B cell (primary cell): ENCODE measurements around the gene JKAMP. TPM values are rescaled to one million over a fixed set of nuclear protein-coding genes. Genes with fewer than 3 reads are reported as not detected.

Experiments
- ATAC-seq: fragments of 200-7000 bp; cut with Tn5 transposase; one replicate; pipeline ENCODE4 v1.10.0; 2021; ENCODE audit warnings: low read depth, mild to moderate bottlenecking, moderate number of reproducible peaks, moderate library complexity
- CTCF ChIA-PET: fragments of 350-600 bp; sonication (Branson Sonifier 250); formaldehyde crosslinking; loops from one replicate; lab custom pipeline; 2021; ENCODE audit warnings: antibody characterized with exemption, inconsistent platforms; lab: Charles Lee
- POLR2A ChIA-PET: fragments of 350-600 bp; sonication (Branson Sonifier 250); formaldehyde crosslinking; loops from one replicate; lab custom pipeline; 2021; ENCODE audit warnings: antibody characterized with exemption; lab: Charles Lee
- DNase-seq: peaks from one replicate; pipeline ENCODE4 v3.0.0; 2013
- H2AFZ ChIP-seq: 2 replicates; pipeline ENCODE4 v1.6.1; 2012; ENCODE audit warnings: mild to moderate bottlenecking, low read depth, low read length; ENCODE audit not compliant: insufficient read depth, poor library complexity, severe bottlenecking
- H3K27ac ChIP-seq, 2 donors: 1 replicate in 1 of 2; 2 replicates in 1 of 2; pipeline ENCODE4 v1.5.1; 2012 to 2013; ENCODE audit warnings: low read length in 2 of 2, mild to moderate bottlenecking in 2 of 2, moderate library complexity in 1 of 2
- H3K27me3 ChIP-seq, 4 experiments: fragments of 200-600 bp in 1 of 4; sonication (generic) in 1 of 4; replicated peaks in 1 of 4; 1 replicate in 2 of 4; 2 replicates in 2 of 4; pipeline versions ENCODE4 v1.6.1 to v1.7.0; 2013 to 2016; ENCODE audit warnings: low read length in 3 of 4, mild to moderate bottlenecking in 2 of 4, mixed read lengths in 1 of 4, moderate library complexity in 1 of 4; ENCODE audit not compliant: insufficient read depth in 4 of 4, control insufficient read depth in 3 of 4; ENCODE audit errors: control extremely low read depth in 1 of 4
- H3K36me3 ChIP-seq, 2 experiments: replicated peaks in 1 of 2; 1 replicate in 1 of 2; 2 replicates in 1 of 2; pipeline versions ENCODE4 v1.6.1 to v1.7.1; 2013; ENCODE audit warnings: low read length in 1 of 2; ENCODE audit not compliant: insufficient read depth in 2 of 2, control insufficient read depth in 1 of 2; ENCODE audit errors: control extremely low read depth in 1 of 2, extremely low read depth in 1 of 2
- H3K4me1 ChIP-seq, 2 donors: fragments of 200-600 bp in 1 of 2; sonication (generic) in 1 of 2; 1 replicate in 1 of 2; 2 replicates in 1 of 2; pipeline versions ENCODE4 v1.5.1 to v1.6.1; 2013 to 2017; ENCODE audit warnings: low read length in 2 of 2; ENCODE audit not compliant: control insufficient read depth in 2 of 2, insufficient read depth in 2 of 2
- H3K4me2 ChIP-seq: replicated peaks from 2 replicates; pipeline ENCODE3; 2012; ENCODE audit warnings: mild to moderate bottlenecking, low read depth, low read length; ENCODE audit not compliant: poor library complexity, severe bottlenecking
- H3K4me3 ChIP-seq, 5 experiments: fragments of 200-600 bp in 1 of 5; sonication (generic) in 1 of 5; 1 replicate in 3 of 5; 2 replicates in 2 of 5; pipeline versions ENCODE4 v1.5.1 to v1.7.0; 2011 to 2016; ENCODE audit warnings: low read length in 4 of 5, mild to moderate bottlenecking in 4 of 5, low read depth in 2 of 5, control low read depth in 1 of 5, moderate library complexity in 1 of 5; ENCODE audit not compliant: insufficient read depth in 1 of 5; ENCODE audit errors: control extremely low read depth in 1 of 5, extremely low read depth in 1 of 5
- H3K79me2 ChIP-seq: fragments of 200-600 bp; sonication (generic); one replicate; pipeline ENCODE4 v1.6.0; 2016; ENCODE audit warnings: low read length; ENCODE audit not compliant: control insufficient read depth, insufficient read depth
- H3K9ac ChIP-seq: fragments of 200-600 bp; sonication (generic); 2 replicates; pipeline ENCODE4 v1.6.1; 2017; ENCODE audit warnings: mild to moderate bottlenecking, low read length, moderate library complexity
- H3K9me3 ChIP-seq, 3 donors: one replicate each; pipeline versions ENCODE4 v1.6.1 to v1.7.1; 2013; ENCODE audit warnings: low read length in 2 of 3; ENCODE audit not compliant: control insufficient read depth in 2 of 3, insufficient read depth in 1 of 3; ENCODE audit errors: control extremely low read depth in 1 of 3
- H4K20me1 ChIP-seq: 2 replicates; pipeline ENCODE4 v1.6.0; 2012; ENCODE audit warnings: mild to moderate bottlenecking, low read length; ENCODE audit not compliant: insufficient read depth, control insufficient read depth, poor library complexity, severe bottlenecking
- H3K27ac Mint-ChIP-seq: one replicate; pipeline ENCODE4 v1.8.0; 2021; ENCODE audit warnings: mixed read lengths
- H3K27me3 Mint-ChIP-seq: one replicate; pipeline ENCODE4 v1.8.0; 2021; ENCODE audit warnings: mixed read lengths
- H3K4me1 Mint-ChIP-seq: one replicate; pipeline ENCODE4 v1.8.0; 2021; ENCODE audit warnings: mixed read lengths
- H3K4me3 Mint-ChIP-seq: one replicate; pipeline ENCODE4 v1.8.0; 2021; ENCODE audit warnings: mixed read lengths
- H3K9me3 Mint-ChIP-seq: one replicate; pipeline ENCODE4 v1.8.0; 2022; ENCODE audit warnings: mixed read lengths; ENCODE audit not compliant: insufficient read depth
- CTCF ChIP-seq: fragments of 200-600 bp; IDR thresholded peaks from one replicate; pipeline ENCODE4 v1.8.0; 2022; ENCODE audit warnings: antibody characterized with exemption, mild to moderate bottlenecking
- EZH2 ChIP-seq: IDR thresholded peaks from 2 replicates; pipeline ENCODE4 v1.6.1; 2012; ENCODE audit warnings: borderline replicate concordance, low read depth, mild to moderate bottlenecking, moderate library complexity, low read length; ENCODE audit not compliant: insufficient read depth, poor library complexity, severe bottlenecking
- WGBS: methylation state at CpG from one replicate; pipeline ENCODE4 v1.1.5; 2013; ENCODE audit warnings: missing lambda C conversion rate; ENCODE audit not compliant: insufficient coverage; 5-methylcytosine and 5-hydroxymethylcytosine counted together
- intact Hi-C: fragments of 100-400 bp; cut with micrococcal nuclease; formaldehyde crosslinking; loops from one replicate; pipeline ENCODE4 v1.10.0; 2022
- polyA plus RNA-seq: library from polyadenylated mRNA; depleted of rRNA; stranded (reverse); fragments of >200 nt; gene quantifications from 2 replicates; pipeline ENCODE4 v1.2.3, GENCODE V29; 2012
- total RNA-seq, 2 donors: library from RNA; stranded (reverse); fragments of 120-200 nt in 1 of 2; gene quantifications; 1 replicate in 1 of 2; 2 replicates in 1 of 2; pipeline versions ENCODE4 v1.2.3 to v1.2.4, GENCODE V29; 2013 to 2022

The JKAMP gene
- total and polyA plus RNA-seq, 2 donors (not counting 1 experiment from before 2014, with no cell fraction given): 30.3 to 32.3 TPM

- H3K4me3 ChIP-seq: no peak overlapping the region
- H3K27me3 ChIP-seq: no peaks in the 10 kb centered on the region
- no peak overlapping the region for H3K4me3 Mint-ChIP-seq
- no peaks in the 10 kb centered on the region for H3K27me3 Mint-ChIP-seq
- peaks cover 2 to 26% of the 10 kb centered on the region in 2 experiments for H3K36me3 ChIP-seq
- no peak overlapping the region for H3K4me2 ChIP-seq
- ATAC-seq (no peak), DNase-seq (no peak)
- H3K9ac ChIP-seq: no peak overlapping the region
- intact Hi-C loops: no loop called here
- TF ChIP-seq EZH2: no peak
- TF ChIP-seq CTCF: no peak
- H3K79me2 ChIP-seq: no peaks in the 10 kb centered on the region
- CTCF ChIA-PET: interaction anchor here (3.6 kb wide), 1 partner anchor 10 kb away, joined by 16 read pairs; the partner anchor contains the start of genes JKAMP and L3HYPDH
- no peak overlapping the region for H3K27ac ChIP-seq
- POLR2A ChIA-PET: no interaction called here
- H3K9me3 ChIP-seq: no peaks in the 10 kb centered on the region
- H3K4me1 Mint-ChIP-seq: no peaks in the 10 kb centered on the region
- no peaks in the 10 kb centered on the region for H4K20me1 ChIP-seq
- H2AFZ ChIP-seq: no peak overlapping the region
- no peak overlapping the region for H3K27ac Mint-ChIP-seq
- no peaks in the 10 kb centered on the region for H3K9me3 Mint-ChIP-seq
- H3K4me1 ChIP-seq: no peaks in the 10 kb centered on the region
- no CpG with 5 or more reads among the region's 1 CpG for WGBS
These were observed 10.1 kb upstream of the JKAMP start for GRCh38 chr14:59474172-59474571.

DNA sequence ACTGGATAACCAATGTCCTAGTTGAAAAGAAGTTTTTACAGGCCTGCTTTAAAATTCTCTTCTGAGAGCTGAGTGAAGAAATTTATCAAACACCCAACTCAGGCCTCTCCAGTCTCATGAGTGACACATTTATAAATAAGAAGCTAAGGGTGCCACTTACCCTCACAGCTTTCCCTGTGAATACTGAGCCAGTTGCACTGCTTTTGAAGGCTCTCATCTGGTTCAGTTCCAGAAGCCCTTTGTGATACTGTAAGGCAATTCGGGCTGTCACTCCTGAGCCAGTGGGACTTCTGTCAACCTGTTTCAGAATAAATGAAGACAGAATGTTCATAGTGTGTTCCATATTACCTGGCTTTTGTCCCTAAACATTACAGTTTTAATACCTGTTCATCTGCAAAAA is 8.6 kb upstream of the JKAMP start:
- intact Hi-C loops: no loop called here
- Mint-ChIP-seq H3K9me3 (no peaks in the 10 kb centered on the region), H3K4me1 (peaks cover 8% of the 10 kb centered on the region), H3K4me3 (no peak overlapping the region), H3K27me3 (no peaks in the 10 kb centered on the region), H3K27ac (no peak overlapping the region)
- Histone ChIP-seq H3K4me2 (no peak overlapping the region), H3K9ac (no peak overlapping the region), H3K27me3 (no peaks in the 10 kb centered on the region), H3K79me2 (no peaks in the 10 kb centered on the region), H3K27ac (no peak overlapping the region), H2AFZ (no peak overlapping the region), H3K9me3 (no peaks in the 10 kb centered on the region), H3K36me3 (peaks cover 0 to 26% of the 10 kb centered on the region in 2 experiments), H3K4me3 (no peak overlapping the region), H4K20me1 (no peaks in the 10 kb centered on the region), H3K4me1 (peaks cover 0 to under 1% of the 10 kb centered on the region in 2 donors)
- ChIA-PET CTCF (interaction anchor here (3.6 kb wide), 1 partner anchor 8 kb away, joined by 16 read pairs; the partner anchor contains the start of genes JKAMP and L3HYPDH), POLR2A (no interaction called here)
- 100% methylated on average over 1 of the region's 1 CpG for WGBS
- ATAC-seq (no peak), DNase-seq (no peak)
- no peak for TF ChIP-seq CTCF
- no peak for TF ChIP-seq EZH2
